NOMO-1 treated with DMSO at 0.1 percent for 48 hours (cell line): Measurements from ENCODE around the gene UGT1A5.

Experiments
- DNase-seq: peaks from one replicate; lab custom pipeline; 2025; ENCODE audit not compliant: unreplicated experiment; lab: John Stamatoyannopoulos, UW

Gene UGT1A5

DNA sequence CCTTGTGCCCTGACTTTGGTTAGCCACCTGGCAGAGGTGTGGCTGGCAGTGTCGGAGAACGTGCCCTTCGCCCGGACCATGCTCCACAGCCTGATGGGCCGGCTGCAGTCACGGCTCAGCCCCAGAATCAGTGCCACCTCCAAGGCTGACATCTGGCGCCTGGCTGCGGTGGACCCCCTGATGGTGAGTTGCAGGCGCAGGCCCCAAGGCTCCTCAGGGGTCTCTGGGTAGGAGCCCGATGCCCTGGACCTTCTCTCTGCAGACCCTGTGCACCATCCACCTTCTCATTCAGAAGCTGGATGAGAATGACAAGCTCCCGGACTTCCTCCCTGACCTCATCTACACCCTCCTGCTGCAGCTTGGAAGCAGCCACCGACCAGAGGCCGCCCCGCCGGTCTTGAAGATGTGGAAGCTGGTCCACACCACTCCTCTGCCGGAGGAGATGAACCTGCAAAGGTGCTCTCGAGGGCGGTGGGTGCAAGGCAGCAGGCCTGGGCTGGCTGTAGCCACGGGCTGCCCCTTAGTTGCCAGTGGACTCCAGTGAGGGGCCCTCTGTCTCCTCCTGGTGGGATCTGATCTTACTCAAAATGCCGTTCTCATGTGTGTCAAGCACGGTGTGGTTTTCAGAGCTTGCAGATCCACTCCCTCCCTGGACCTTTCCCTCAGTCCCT, 109.5 kb downstream of the UGT1A5 start:
- no peak for DNase-seq
